Stimulated activated CD8-positive, alpha-beta memory T cell treated with anti-CD3 and anti-CD28 coated beads, Interleukin-12 subunit alpha, Interleukin-12 subunit beta, amount 100 ng/mL, for 24 hours (primary cell): ENCODE results near the gene PDE4D.
"Not testable (repeated sequence)": the region's sequence is repeated elsewhere in the genome, so short reads cannot be mapped to it uniquely, and the experiment has no call there.

Source experiments
- DNase-seq: peaks from one replicate; pipeline ENCODE4 v3.0.0-alpha.2; 2020; ENCODE audit errors: extremely low read depth

PDE4D gene

DNA sequence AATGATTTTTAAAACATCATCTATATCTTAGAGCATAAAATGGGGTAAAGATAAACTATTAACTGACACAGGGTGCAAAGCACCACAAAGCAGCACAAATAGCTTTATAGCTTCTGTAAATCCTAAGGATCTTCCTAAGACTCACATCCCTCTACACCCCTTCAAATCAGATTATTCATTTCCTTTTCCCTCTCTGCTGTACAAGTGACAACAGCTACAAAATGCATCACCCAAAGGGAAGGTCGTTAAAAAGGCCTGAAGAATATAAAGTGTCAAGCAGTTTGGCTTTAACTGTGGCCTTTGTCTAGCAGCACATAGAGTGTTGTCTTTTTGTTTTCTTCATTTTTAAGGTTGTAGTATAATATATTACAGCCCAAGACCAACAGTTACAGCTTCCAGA lies 422.1 kb downstream of the PDE4D start:
- DNase-seq, result no peak

- DNase-seq, result no peak
Measured at GRCh38 chr5:59467969-59468368, 425.6 kb downstream of the PDE4D start.

DNA sequence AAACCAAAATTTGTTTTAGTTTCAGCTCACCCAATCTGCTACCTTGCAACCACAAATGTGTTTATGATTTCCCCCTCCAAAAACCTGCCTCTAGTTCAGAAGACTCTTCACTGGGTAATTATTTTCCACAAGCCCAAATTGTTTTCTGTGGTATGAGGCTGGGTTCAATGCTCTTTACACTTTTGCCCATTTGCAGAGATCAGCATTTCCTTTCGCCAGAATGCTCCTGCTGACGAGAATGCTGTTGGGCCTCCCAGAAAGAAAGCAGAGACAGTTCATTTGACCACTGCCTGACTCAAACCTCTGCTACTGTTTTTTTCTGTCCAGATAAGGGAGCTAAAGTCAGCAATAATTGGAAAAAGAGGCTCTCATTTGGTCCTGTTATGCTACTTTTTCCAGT lies 427.3 kb downstream of the PDE4D start:
- DNase-seq, result no peak

DNA sequence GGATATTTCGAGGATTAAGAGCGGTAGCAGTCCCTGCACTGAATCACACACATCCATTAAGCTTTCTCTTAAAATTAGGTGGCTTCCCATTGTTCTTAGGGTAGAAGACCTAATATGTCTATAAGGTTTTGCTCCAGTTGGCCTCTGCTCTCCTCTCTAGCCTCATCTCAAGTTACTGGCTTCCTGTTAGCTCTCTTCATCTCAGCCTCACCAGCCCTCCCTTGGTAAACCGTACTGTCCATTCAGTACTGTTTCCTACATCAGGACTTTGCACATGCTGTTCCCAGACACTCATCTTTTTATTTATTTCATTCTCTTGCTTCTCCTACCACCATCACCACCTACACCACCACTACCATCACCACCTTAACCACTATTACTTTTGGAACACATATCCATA lies 428.6 kb downstream of the PDE4D start:
- no peak for DNase-seq

- DNase-seq, result not testable (repeated sequence)
Measured at GRCh38 chr5:59463618-59464166, 429.8 kb downstream of the PDE4D start.

DNA sequence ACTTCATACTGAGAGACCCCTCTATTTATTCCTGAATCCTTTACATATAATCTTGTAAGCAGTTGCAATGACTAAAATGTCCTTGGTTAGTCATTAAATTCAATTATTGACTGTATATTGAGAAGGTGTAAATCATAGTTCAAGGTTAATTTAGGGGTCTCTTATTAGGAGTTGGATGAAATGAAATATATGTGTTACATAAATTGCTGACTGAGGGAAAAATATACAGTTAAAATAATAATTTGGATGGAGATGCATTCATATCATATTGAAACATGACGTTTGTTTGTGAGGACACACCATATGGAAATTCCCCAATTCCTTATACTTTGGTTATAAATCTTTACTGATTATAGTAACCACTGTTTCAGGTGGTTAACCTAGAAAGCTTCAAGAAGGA lies 430.6 kb downstream of the PDE4D start:
- DNase-seq, result no peak

DNA sequence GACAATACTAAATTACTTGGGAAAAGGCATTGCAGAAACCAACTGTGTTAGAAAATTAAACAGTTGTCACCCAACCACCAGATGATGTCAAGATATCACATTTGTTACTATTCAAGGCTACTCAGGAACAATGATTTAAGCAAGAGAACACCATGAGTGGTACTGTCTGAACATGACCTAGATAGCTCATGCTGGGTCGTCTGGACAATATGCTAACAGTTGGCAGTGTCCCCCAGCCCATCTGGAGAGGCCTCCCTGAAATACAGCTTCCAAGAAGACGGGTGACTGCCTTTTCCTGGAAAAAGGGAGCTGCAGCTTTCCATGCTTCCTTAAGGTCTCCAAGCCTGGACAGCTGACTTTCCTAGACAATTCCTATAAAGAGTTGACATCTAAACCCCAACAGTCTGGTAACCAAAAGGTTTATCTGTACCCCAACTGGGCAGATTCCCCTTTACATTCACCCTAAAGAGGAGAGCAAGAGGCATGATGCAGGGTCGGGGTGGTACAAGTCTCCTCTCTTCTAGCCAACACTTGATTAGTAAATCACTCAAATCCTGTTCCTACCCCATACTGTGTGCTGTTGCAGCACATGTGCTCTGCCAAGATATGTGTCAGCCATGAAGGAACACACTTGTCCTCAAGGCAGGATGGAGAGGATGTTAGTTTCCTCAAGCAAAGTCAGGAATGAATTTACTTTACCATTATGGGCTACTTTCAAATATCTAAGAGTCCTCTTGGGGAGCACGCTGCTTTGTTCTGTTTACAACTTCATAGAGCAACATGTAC lies 433.0 kb downstream of the PDE4D start:
- DNase-seq, result no peak

GRCh38 chr5:59458966-59459729 lies 434.4 kb downstream of the PDE4D start:
- no peak for DNase-seq

- DNase-seq, result no peak
Measured at GRCh38 chr5:59458321-59458720, 435.2 kb downstream of the PDE4D start.

DNA sequence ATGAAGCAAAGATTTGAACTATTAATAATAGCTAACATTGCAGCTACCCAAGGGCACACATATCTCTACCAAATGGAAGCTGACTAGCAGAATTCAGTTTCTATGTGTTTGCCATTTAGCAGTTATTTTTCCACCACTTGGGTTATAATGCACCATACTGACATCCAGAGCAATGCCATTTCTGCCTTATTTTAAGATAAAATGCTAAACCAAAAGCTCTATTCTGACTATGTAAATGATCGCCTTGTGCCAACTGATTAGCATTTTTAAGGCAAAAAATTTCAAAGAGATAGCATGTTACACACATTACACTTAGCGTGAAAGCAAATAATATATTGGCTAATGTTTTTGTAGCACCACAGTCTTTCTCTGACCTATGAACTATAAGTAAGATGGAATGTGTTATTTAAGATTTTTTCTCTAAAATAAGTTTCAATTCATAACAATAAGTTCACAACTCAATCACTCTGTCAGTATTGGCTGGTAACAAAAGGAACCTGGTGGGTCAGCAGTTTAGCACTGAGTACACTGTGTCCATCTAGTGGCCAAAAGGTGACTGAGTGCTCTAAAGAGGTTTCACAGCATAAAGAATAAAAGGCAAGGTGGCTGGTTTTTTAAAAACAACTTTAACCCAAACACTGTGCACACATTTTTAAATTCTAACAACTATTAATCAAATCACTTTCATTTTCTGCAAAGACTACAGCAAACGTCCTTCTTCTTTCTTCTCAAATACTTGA lies 443.5 kb downstream of the PDE4D start:
- no peak for DNase-seq

DNA sequence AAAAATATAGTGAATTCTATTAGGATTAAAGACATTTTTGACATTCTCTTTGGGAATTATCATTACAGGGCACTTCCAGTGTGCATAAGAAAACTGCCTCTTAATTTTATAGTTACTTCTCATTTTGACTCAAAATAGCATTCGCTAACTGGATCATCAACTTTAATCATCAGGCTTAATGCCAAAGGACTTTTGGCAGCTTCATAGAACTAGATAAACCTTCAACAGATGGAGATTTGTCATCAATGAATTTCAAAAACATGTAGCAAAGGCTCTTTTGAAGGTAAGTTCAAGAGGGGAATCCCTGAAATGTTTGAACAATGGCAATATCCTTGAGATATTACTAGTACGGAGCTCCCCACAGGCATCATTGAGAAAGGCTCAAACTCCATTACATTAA lies 447.2 kb downstream of the PDE4D start:
- no peak for DNase-seq

DNA sequence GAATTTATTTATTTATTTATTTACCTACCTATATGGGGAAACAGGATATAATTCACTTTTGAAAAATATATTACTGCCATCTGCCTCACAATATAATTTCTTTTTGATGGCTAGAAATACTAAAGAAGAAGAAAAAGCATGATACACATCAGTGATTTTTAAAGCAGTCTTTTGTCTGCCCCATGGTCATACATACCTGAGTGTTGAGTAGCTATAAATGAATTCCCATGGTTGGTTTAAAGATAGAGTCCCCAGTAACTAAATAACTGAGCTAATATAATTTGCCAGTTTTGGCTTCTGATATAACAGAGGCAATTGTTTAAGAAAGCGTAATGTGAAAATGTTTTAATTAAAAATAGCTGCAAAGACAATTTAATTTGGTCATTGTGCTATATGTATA lies 447.8 kb downstream of the PDE4D start:
- DNase-seq, result no peak

DNA sequence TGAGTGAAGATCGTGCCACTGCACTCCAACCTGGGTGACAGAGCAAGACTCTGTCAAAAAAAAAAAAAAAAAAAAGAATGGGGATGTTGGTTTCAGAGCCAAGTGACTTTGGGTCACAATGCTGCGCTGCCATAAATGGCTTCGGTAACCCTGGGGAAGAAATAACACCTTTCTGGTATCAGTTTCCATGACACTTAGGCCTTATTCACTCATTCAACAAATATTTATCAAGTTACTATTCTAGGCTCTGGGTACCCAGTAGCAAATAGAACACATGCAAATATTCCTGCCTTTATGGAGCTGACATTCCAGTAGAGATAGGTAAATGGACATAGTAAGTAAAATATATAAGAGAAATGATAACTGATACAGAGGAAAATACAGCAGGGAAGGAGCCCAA lies 454.2 kb downstream of the PDE4D start:
- DNase-seq, result no peak

DNA sequence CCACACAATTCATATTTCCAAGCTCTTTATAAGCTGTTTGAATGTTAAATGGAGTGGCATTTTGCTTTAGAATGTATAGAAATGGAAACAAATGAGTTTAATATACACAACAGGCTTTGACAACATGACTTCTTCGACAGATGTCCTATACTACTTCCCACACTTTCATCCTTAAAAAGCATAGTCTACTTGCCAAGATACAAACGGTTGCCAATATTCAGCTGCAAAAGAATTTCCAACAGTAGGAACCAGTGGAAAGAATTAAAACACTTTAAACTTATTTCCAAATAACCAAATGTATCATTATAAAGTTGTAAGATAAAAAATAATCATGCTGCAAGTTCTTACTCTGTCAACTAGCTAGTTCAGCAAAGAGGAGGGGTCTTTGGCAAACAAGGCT lies 456.4 kb downstream of the PDE4D start:
- DNase-seq, result no peak

DNA sequence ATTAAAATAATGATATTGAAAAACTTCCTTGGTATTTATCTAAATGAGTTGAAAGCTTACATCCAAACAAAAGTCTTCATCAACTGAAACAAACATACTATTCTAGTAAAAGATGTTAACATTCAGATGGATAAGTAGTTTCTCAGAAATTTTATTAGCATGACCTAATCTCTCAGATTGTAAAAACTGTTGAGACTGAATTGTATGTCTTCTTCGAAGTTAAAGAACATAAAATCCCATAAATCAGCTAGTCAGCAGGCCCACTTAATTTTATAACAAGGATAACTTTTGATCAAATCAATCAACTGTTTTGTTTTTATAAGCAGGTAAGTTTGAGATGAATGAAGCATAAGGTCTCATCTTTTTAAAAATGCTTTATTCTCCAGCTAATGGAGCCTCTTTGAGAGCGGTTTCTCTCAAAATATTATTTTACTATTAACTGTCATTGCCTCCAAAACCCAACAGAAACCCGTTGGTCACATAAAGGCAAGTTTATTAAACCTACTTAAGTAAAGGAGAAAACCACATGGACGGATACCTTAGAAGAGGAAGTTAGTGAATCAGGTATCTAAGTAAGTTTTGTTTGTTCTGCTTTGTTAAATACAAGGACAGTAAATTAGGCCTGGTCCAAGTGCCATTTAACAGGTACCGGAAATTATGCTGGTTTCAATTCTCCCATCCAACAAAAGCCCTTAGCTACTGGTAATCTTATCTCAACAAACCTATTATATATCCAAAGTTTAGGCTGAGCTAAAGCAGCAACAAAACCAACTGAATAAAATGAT lies 457.0 kb downstream of the PDE4D start:
- no peak for DNase-seq

DNA sequence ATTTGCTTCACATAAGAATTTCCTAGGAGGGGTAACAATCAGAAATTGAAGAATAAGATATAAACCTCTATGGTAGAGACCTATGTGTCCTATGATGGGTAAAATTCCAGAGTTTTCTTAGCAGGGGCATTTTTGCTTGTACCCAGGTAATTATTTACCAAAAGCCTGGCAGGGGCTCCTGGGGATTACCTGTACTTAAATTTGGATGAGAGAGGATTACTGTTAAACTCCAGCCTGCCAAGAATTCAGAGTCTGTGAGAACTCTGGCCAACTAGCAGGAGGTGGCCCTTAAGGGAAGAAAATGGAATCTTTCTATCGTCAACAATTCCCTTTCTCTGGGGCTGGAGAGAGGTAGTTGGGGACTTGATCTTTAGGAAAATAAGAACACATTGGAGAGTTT lies 460.4 kb downstream of the PDE4D start:
- DNase-seq, result no peak

DNA sequence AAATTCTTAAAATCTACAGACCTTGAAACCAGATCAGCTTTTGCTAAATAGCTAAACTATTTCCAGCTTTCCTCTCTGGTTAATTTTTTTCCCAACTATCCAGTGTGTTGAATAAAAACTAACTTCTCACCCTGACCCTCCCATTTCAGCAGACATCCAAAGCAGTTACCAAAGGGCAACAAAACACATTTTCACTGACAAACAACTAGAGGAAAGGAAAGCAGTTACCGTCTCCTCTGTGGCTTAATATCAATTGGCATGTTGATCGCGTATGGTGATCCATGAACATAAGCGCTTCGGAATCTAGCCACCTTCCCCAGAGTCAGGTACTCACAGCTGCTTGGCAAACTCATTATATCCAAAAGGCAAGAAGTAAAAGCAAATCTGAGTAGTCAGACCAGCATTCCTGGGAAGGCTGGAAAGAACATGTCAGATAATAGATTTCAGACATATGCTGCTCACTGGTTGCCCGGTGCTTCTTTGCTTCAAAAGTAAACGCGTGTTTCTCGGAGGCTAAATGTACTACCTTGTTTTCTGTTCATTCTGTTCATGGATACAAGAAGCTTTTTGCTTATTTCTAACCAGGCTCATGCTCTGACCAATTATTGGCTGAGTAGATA lies 463.4 kb downstream of the PDE4D start:
- DNase-seq, result no peak

DNA sequence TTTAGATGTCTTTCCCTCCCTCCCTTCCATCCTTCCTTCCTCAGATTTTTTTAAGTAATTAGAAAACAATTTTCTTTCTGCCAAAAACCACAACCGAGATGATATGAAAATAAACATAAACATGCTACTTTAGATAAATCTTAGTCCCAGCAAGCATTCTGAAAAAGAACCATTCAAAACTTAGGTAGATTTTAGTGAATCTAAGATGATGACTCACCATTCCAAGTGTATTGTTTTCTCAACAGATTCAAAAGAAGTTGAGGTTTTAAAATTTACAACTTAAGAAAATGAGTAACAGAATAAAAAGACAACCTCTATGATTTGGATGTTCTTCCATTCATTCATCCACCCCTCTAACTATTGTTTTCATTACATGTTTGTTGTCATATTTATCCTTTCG lies 465.1 kb downstream of the PDE4D start:
- no peak for DNase-seq

- DNase-seq, result no peak
Measured at GRCh38 chr5:59424515-59424914, 469.0 kb downstream of the PDE4D start.

DNA sequence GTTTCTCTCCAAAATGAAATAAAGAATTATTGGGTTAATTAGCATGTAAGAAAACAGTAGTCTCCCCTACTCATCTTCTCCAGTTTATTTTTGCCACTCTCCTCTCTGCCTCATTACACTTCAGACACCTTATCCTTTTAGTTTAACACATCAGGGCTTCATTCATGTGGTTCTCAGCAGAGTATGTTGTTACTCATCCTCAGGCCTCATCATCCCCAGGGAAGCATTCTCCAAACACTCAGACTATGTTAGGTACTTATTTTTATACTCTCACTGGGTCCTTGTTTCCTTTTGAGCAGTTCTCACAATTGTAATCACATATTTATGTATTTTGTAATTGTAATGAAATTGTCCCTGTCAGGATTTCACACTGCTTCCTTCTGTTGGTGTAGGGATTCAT lies 470.5 kb downstream of the PDE4D start:
- DNase-seq, result no peak
